ENCODE measurements around the gene BMP8B.
A peak's percentile ranks its signal among the peaks of the same experiment; 100 is the strongest.

BMP8B gene

DNA sequence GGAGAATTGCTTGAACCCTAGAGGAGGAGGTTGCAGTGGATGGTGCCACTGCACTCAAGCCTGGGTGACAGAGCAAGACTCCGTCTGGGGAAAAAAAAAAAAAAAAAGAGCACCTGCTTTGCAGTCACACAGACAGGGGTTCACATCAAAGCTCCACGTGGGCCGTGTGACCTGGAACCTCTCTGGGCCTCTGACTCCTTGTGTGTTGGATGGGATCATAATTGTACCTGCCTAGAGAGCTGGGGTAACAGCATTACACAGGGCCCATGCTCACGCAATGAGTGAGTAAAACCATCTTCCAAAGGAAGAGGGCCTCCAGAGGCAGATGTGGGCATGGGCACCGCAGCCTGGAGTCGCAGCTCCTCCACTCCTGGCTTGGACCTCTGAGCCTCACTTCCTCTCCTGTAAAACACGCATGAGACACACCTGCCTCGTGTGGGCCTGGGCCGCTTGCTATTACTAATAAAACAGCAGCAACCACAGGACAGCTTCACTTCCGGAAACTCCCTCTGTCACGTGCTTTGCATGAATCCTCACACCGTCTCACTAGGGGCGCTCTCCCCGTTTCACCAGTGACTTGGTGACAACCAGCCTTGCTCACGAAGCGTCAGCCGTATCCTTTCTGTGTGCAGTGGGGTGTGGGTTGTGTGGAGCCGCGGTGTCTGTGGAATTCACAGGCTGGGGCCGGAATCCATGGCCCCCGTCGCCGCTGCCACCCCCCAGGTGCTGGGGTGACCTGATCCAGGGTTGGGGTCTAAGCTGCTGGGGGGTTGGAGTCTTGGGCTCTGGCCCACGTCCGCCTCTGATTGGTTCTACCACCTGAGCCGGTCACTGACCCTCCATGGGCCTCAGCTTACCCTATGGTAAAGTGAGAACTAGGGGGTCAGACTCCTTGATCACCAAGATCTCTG lies 10.4 kb upstream of the BMP8B start:
- TF ChIP-seq, protein P1, sequence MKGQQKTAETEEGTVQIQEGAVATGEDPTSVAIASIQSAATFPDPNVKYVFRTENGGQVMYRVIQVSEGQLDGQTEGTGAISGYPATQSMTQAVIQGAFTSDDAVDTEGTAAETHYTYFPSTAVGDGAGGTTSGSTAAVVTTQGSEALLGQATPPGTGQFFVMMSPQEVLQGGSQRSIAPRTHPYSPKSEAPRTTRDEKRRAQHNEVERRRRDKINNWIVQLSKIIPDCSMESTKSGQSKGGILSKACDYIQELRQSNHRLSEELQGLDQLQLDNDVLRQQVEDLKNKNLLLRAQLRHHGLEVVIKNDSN (IDR thresholded peaks at IDR 0.05): peak; percentile 25; the same call in 1 of the 2 replicates

DNA sequence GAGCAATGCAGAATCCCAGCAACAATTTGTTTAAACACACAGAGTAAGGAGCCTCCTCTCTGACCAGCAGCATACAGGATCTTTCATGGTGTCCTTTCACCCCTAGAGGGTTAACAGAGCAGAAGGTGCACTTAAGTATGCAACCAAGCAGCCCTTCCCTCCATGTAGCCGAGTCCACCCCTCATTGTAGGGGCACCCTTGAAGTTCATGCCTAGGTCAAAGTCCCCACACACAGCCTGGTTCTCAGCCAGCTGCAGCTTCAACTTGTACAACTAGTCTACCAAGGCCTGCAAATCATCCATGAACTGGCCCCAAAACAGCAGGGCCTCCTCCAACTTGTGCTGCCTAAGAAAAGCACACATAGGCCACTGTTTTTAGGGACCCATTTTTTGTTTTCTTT lies 7.0 kb upstream of the BMP8B start:
- TF ChIP-seq RAD21 (IDR thresholded peaks at IDR 0.05; ENCODE audit: low read depth) (no peak), EP300 (IDR thresholded peaks at IDR 0.05; ENCODE audit: borderline replicate concordance) (no peak), TEAD4 (IDR thresholded peaks at IDR 0.05) (no peak), CREB1 (IDR thresholded peaks at IDR 0.05; ENCODE audit: low read depth) (no peak), NFIC (IDR thresholded peaks at IDR 0.05) (no peak), ZBTB7A (IDR thresholded peaks at IDR 0.05; ENCODE audit: low read depth) (no peak), EGR1 (IDR thresholded peaks at IDR 0.05) (no peak), TCF12 (IDR thresholded peaks at IDR 0.05; ENCODE audit: low read depth) (no peak), CEBPB (IDR thresholded peaks at IDR 0.05) (no peak), TAF1 (IDR thresholded peaks at IDR 0.05; ENCODE audit: low read depth) (no peak), YY1 (IDR thresholded peaks at IDR 0.05; ENCODE audit: low read depth) (no peak), FOXM1 (IDR thresholded peaks at IDR 0.05; ENCODE audit: borderline replicate concordance, low read depth) (no peak)
- TF ChIP-seq, protein P2, sequence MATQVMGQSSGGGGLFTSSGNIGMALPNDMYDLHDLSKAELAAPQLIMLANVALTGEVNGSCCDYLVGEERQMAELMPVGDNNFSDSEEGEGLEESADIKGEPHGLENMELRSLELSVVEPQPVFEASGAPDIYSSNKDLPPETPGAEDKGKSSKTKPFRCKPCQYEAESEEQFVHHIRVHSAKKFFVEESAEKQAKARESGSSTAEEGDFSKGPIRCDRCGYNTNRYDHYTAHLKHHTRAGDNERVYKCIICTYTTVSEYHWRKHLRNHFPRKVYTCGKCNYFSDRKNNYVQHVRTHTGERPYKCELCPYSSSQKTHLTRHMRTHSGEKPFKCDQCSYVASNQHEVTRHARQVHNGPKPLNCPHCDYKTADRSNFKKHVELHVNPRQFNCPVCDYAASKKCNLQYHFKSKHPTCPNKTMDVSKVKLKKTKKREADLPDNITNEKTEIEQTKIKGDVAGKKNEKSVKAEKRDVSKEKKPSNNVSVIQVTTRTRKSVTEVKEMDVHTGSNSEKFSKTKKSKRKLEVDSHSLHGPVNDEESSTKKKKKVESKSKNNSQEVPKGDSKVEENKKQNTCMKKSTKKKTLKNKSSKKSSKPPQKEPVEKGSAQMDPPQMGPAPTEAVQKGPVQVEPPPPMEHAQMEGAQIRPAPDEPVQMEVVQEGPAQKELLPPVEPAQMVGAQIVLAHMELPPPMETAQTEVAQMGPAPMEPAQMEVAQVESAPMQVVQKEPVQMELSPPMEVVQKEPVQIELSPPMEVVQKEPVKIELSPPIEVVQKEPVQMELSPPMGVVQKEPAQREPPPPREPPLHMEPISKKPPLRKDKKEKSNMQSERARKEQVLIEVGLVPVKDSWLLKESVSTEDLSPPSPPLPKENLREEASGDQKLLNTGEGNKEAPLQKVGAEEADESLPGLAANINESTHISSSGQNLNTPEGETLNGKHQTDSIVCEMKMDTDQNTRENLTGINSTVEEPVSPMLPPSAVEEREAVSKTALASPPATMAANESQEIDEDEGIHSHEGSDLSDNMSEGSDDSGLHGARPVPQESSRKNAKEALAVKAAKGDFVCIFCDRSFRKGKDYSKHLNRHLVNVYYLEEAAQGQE (IDR thresholded peaks at IDR 0.05; ENCODE audit: low read depth): no peak
- TF ChIP-seq, protein P1 (IDR thresholded peaks at IDR 0.05): no peak
- TF ChIP-seq, protein P3, sequence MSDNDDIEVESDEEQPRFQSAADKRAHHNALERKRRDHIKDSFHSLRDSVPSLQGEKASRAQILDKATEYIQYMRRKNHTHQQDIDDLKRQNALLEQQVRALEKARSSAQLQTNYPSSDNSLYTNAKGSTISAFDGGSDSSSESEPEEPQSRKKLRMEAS (IDR thresholded peaks at IDR 0.05): no peak

DNA sequence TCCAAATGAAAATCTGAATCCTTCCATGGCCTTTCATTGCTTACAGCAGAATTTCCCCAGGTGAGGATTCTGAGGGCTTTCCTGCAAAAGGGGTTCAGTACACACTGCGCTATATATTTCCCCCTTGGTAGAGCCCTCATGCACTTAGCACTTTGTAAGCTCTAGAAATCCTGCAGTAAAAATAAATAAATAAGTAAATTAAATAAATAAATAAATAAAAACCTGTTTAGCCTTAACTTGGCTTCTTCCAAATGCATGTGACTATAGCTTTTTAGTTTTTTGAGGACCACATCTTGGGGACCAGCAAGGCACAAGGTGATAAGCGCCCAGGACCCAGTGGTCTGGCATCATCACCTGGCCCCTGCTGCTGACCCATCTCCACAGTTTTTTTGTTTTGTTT lies 3.2 kb upstream of the BMP8B start:
- TF ChIP-seq EGR1 (IDR thresholded peaks at IDR 0.05) (no peak), CEBPB (IDR thresholded peaks at IDR 0.05) (no peak), TCF12 (IDR thresholded peaks at IDR 0.05; ENCODE audit: low read depth) (no peak), EP300 (IDR thresholded peaks at IDR 0.05; ENCODE audit: borderline replicate concordance) (no peak), CREB1 (IDR thresholded peaks at IDR 0.05; ENCODE audit: low read depth) (no peak), RAD21 (IDR thresholded peaks at IDR 0.05; ENCODE audit: low read depth) (no peak), TEAD4 (IDR thresholded peaks at IDR 0.05) (no peak), FOXM1 (IDR thresholded peaks at IDR 0.05; ENCODE audit: borderline replicate concordance, low read depth) (no peak), YY1 (IDR thresholded peaks at IDR 0.05; ENCODE audit: low read depth) (no peak)
- TF ChIP-seq, protein P2 (IDR thresholded peaks at IDR 0.05; ENCODE audit: low read depth): no peak

DNA sequence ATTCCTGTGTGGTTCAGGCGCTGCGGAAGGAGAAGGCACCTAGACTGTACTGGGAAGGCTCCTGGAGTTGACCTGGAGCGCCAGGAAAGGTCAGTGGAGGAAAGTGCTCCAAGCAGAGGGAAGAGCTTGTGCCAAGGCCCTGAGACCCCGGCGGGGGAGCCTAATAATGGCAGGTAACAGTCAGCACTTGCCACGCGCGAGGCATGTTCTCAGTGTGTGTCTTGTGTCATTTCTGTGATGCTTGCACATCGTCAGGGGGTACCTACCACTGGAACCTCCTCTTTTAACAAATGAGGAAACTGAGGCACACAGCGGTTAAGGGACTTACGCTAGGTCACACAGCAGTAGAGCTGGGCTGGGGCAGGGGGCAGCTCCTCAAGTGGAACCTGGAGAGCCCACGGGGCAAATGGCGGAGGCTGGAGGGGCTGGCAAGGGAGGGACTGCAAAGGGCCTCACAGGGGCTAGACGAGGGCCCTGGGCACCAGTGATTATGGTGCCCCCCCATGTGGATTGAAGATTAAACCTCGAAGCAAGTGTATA lies 976 bp upstream of the BMP8B start:
- TF ChIP-seq CEBPB (IDR thresholded peaks at IDR 0.05) (no peak), EGR1 (IDR thresholded peaks at IDR 0.05) (no peak), ZBTB7A (IDR thresholded peaks at IDR 0.05; ENCODE audit: low read depth) (no peak), EP300 (IDR thresholded peaks at IDR 0.05; ENCODE audit: borderline replicate concordance) (no peak), FOXM1 (IDR thresholded peaks at IDR 0.05; ENCODE audit: borderline replicate concordance, low read depth) (no peak), TCF12 (IDR thresholded peaks at IDR 0.05; ENCODE audit: low read depth) (no peak), RAD21 (IDR thresholded peaks at IDR 0.05; ENCODE audit: low read depth) (no peak), TEAD4 (IDR thresholded peaks at IDR 0.05) (no peak), YY1 (IDR thresholded peaks at IDR 0.05; ENCODE audit: low read depth) (no peak), NFIC (IDR thresholded peaks at IDR 0.05) (no peak), CREB1 (IDR thresholded peaks at IDR 0.05; ENCODE audit: low read depth) (no peak)
- TF ChIP-seq, protein P2 (IDR thresholded peaks at IDR 0.05; ENCODE audit: low read depth): no peak
- TF ChIP-seq, protein P3 (IDR thresholded peaks at IDR 0.05): no peak
